GM18951 (cell line): ENCODE data around the gene SLC25A31.

ENCODE experiments used
- POLR2A ChIP-seq: IDR thresholded peaks from 4 replicates; pipeline ENCODE4 v1.6.1; 2011; ENCODE audit warnings: mild to moderate bottlenecking; ENCODE audit not compliant: insufficient read length, insufficient read depth; ENCODE audit errors: extremely low read depth
- in situ Hi-C: fragments of 300-500 bp; cut with MboI; formaldehyde crosslinking; loops from one replicate; pipeline ENCODE4 v1.12.0; 2022; ENCODE audit warnings: low sequenced_read_pairs, mixed read lengths, inconsistent platforms; ENCODE audit not compliant: unreplicated experiment

Gene SLC25A31

GRCh38 chr4:127756906-127757305, 26.7 kb downstream of the SLC25A31 start:
- in situ Hi-C loops: no loop called here

GRCh38 chr4:127759228-127759820, 29.1 kb downstream of the SLC25A31 start:
- TF ChIP-seq POLR2A: no peak
- in situ Hi-C loops: no loop called here

More at GRCh38 chr4:127756906-127757305, 26.7 kb downstream of the SLC25A31 start:
- no peak for TF ChIP-seq POLR2A

GRCh38 chr4:127759893-127760292, 29.7 kb downstream of the SLC25A31 start:
- in situ Hi-C loops: no loop called here
- no peak for TF ChIP-seq POLR2A

- no peak for TF ChIP-seq POLR2A
- in situ Hi-C loops: no loop called here
These were observed 41.5 kb downstream of the SLC25A31 start for GRCh38 chr4:127771535-127772275.

GRCh38 chr4:127772769-127773671, 42.8 kb downstream of the SLC25A31 start:
- no peak for TF ChIP-seq POLR2A
- in situ Hi-C loops: no loop called here

- in situ Hi-C loops: no loop called here
- no peak for TF ChIP-seq POLR2A
These were observed 45.6 kb downstream of the SLC25A31 start for GRCh38 chr4:127775843-127776242.

- in situ Hi-C loops: no loop called here
- no peak for TF ChIP-seq POLR2A
These were observed 46.4 kb downstream of the SLC25A31 start for GRCh38 chr4:127776620-127777019.

- in situ Hi-C loops: no loop called here
- no peak for TF ChIP-seq POLR2A
These were observed 47.3 kb downstream of the SLC25A31 start for GRCh38 chr4:127777487-127777886.

- in situ Hi-C loops: no loop called here
- TF ChIP-seq POLR2A: no peak
These were observed 47.9 kb downstream of the SLC25A31 start for GRCh38 chr4:127778102-127778501.

GRCh38 chr4:127780598-127780997, 50.4 kb downstream of the SLC25A31 start:
- TF ChIP-seq POLR2A: no peak
- in situ Hi-C loops: no loop called here

- in situ Hi-C loops: no loop called here
- TF ChIP-seq POLR2A: no peak
These were observed 51.3 kb downstream of the SLC25A31 start for GRCh38 chr4:127781300-127782024.

- in situ Hi-C loops: no loop called here
- no peak for TF ChIP-seq POLR2A
These were observed 51.8 kb downstream of the SLC25A31 start for GRCh38 chr4:127782025-127782274.
